Rectal smooth muscle tissue (tissue), 1 donor: ENCODE data around the gene TMEM192.
"Not testable (repeated sequence)": the region's sequence is repeated elsewhere in the genome, so short reads cannot be mapped to it uniquely, and the experiment has no call there.

ENCODE experiments used
- H3K27ac ChIP-seq: one replicate; pipeline ENCODE4 v1.7.0; 2013; ENCODE audit warnings: low read depth, low read length, inconsistent platforms
- H3K27me3 ChIP-seq: one replicate; pipeline ENCODE4 v1.7.0; 2013; ENCODE audit warnings: low read length; ENCODE audit not compliant: control insufficient read depth, insufficient read depth
- H3K36me3 ChIP-seq: one replicate; pipeline ENCODE4 v1.7.0; 2013; ENCODE audit warnings: low read length; ENCODE audit not compliant: control insufficient read depth, insufficient read depth
- H3K4me1 ChIP-seq: one replicate; pipeline ENCODE4 v1.7.0; 2013; ENCODE audit warnings: low read length; ENCODE audit not compliant: control insufficient read depth, insufficient read depth
- H3K4me3 ChIP-seq: one replicate; pipeline ENCODE4 v1.7.0; 2013; ENCODE audit warnings: low read length
- H3K9ac ChIP-seq: one replicate; pipeline ENCODE4 v1.7.0; 2013; ENCODE audit warnings: low read length

The TMEM192 gene

GRCh38 chr4:165027762-165028402 lies 84.8 kb downstream of the TMEM192 start:
- Histone ChIP-seq H3K36me3 (no peaks in the 10 kb centered on the region), H3K27me3 (no peaks in the 10 kb centered on the region), H3K4me3 (no peak overlapping the region), H3K4me1 (no peaks in the 10 kb centered on the region), H3K9ac (no peak overlapping the region), H3K27ac (no peak overlapping the region)

GRCh38 chr4:165025782-165026181 lies 86.9 kb downstream of the TMEM192 start:
- not testable (repeated sequence) for H3K36me3 ChIP-seq, H3K4me1 ChIP-seq, H3K27me3 ChIP-seq, H3K9ac ChIP-seq, H3K4me3 ChIP-seq, H3K27ac ChIP-seq
